Sigmoid colon (tissue), 7 donors: Measurements from ENCODE around the gene PCBD1. TPM values are rescaled to one million over a fixed set of nuclear protein-coding genes. Genes with fewer than 3 reads are reported as not detected.

Experiments used
- DNase-seq: peaks from one replicate; pipeline ENCODE4 v3.0.0-alpha.2; 2019
- H3K27ac ChIP-seq, 4 donors: fragments of 200-600 bp; sonication (generic); one replicate each; pipeline ENCODE4 v1.5.1; 2016 to 2019; ENCODE audit warnings: mild to moderate bottlenecking in 1 of 4
- H3K27me3 ChIP-seq, 3 donors: fragments of 200-600 bp; sonication (generic); one replicate each; pipeline ENCODE4 v1.5.1; 2019; ENCODE audit warnings: mild to moderate bottlenecking in 1 of 3
- H3K36me3 ChIP-seq, 4 donors: fragments of 200-600 bp; sonication (generic); one replicate each; pipeline ENCODE4 v1.5.1; 2016 to 2019
- H3K4me1 ChIP-seq, 4 donors: fragments of 200-600 bp; sonication (generic); one replicate each; pipeline ENCODE4 v1.5.1; 2017 to 2019
- H3K4me3 ChIP-seq, 4 donors: fragments of 200-600 bp; sonication (generic); one replicate each; pipeline ENCODE4 v1.5.1; 2017 to 2019; ENCODE audit warnings: mild to moderate bottlenecking in 2 of 4, moderate library complexity in 1 of 4
- H3K9me3 ChIP-seq, 4 donors: fragments of 200-600 bp in 3 of 4; sonication (generic) in 3 of 4; one replicate each; pipeline versions ENCODE4 v1.5.1 to v1.6.1; 2013 to 2019
- CTCF ChIP-seq, 4 experiments: fragments of 450-650 bp in 3 of 4; fragments of 200-600 bp in 1 of 4; IDR thresholded peaks; one replicate each; pipeline ENCODE4 v1.5.1; 2016 to 2019; ENCODE audit warnings: antibody characterized with exemption in 4 of 4, mild to moderate bottlenecking in 3 of 4, moderate library complexity in 2 of 4
- EP300 ChIP-seq, 4 donors: sonication (generic); formaldehyde crosslinking; IDR thresholded peaks; one replicate each; pipeline ENCODE4 v1.6.1; 2017; ENCODE audit warnings: antibody characterized with exemption in 4 of 4
- POLR2A ChIP-seq, 2 donors: fragments of 450-650 bp; IDR thresholded peaks; one replicate each; pipeline ENCODE4 v1.6.1; 2016; ENCODE audit warnings: antibody characterized with exemption in 2 of 2, mild to moderate bottlenecking in 2 of 2, moderate library complexity in 2 of 2
- POLR2AphosphoS5 ChIP-seq, 4 donors: sonication (generic); formaldehyde crosslinking; IDR thresholded peaks; one replicate each; pipeline ENCODE4 v1.6.1; 2017; ENCODE audit warnings: antibody characterized with exemption in 4 of 4
- WGBS, 2 donors: extraction: QIAGEN DNeasy Blood & Tissue Kit; methylation state at CpG; one replicate each; pipeline ENCODE4 v1.1.7; 2013; 5-methylcytosine and 5-hydroxymethylcytosine counted together
- intact Hi-C: fragments of 100-400 bp; cut with DNase I; formaldehyde crosslinking; loops from one replicate; pipeline ENCODE4 v1.15.1; 2023
- polyA plus RNA-seq, 3 donors: library from polyadenylated mRNA; stranded (reverse); fragments of 200-250 nt; gene quantifications; one replicate each; pipeline ENCODE4 v1.2.3, GENCODE V29; 2013
- total RNA-seq, 4 donors: library from RNA; depleted of rRNA; stranded (reverse); fragments of >200 nt; gene quantifications; one replicate each; pipeline ENCODE4 v1.1.0, GENCODE V29; 2016
- donor health status: healthy with polysubstance abuse.
- donor health status: Bipolar disorder and iron deficiency.
- donor health status: healthy.

Gene PCBD1
- total and polyA plus RNA-seq, 7 donors = 82.5 to 135 (median 98.1) TPM

GRCh38 chr10:70935125-70935625 is 46.8 kb upstream of the PCBD1 start:
- DNase-seq = no peak
- no peak overlapping the region for H3K4me3 ChIP-seq
- intact Hi-C loops = no loop called here
- peaks cover 0 to 30% (median 29%) of the 10 kb centered on the region in 4 donors for H3K4me1 ChIP-seq
- TF ChIP-seq POLR2AphosphoS5 (IDR thresholded peaks at IDR 0.05) = no peak
- no peak for TF ChIP-seq POLR2A (IDR thresholded peaks at IDR 0.05)
- TF ChIP-seq CTCF (IDR thresholded peaks at IDR 0.05) = no peak
- no peak for TF ChIP-seq EP300 (IDR thresholded peaks at IDR 0.05)
- H3K27ac ChIP-seq = no peak overlapping the region
- H3K36me3 ChIP-seq = no peaks in the 10 kb centered on the region
- H3K9me3 ChIP-seq = no peaks in the 10 kb centered on the region
- H3K27me3 ChIP-seq = peaks cover 0 to 4% (median 0%) of the 10 kb centered on the region in 3 donors
- 88 to 92% methylated on average over 11 of the region's 11 CpGs for WGBS, 2 donors

- H3K27ac ChIP-seq = no peak overlapping the region
- peaks cover 0 to 35% (median 32%) of the 10 kb centered on the region in 4 donors for H3K4me1 ChIP-seq
- no peak overlapping the region for H3K4me3 ChIP-seq
- intact Hi-C loops = no loop called here
- peaks cover 0 to 4% (median 0%) of the 10 kb centered on the region in 3 donors for H3K27me3 ChIP-seq
- H3K9me3 ChIP-seq = no peaks in the 10 kb centered on the region
- no peaks in the 10 kb centered on the region for H3K36me3 ChIP-seq
- no peak for TF ChIP-seq POLR2A (IDR thresholded peaks at IDR 0.05)
- no peak for TF ChIP-seq EP300 (IDR thresholded peaks at IDR 0.05)
- no peak for TF ChIP-seq CTCF (IDR thresholded peaks at IDR 0.05)
- no peak for TF ChIP-seq POLR2AphosphoS5 (IDR thresholded peaks at IDR 0.05)
- WGBS, 2 donors = 82 to 88% methylated on average over 1 of the region's 1 CpG
- DNase-seq = no peak
These were observed 46.3 kb upstream of the PCBD1 start for GRCh38 chr10:70934701-70935100.

- H3K4me3 ChIP-seq = no peak overlapping the region
- H3K4me1 ChIP-seq = peaks cover 0 to 35% (median 32%) of the 10 kb centered on the region in 4 donors
- H3K27ac ChIP-seq = no peak overlapping the region
- intact Hi-C loops = no loop called here
- no peaks in the 10 kb centered on the region for H3K9me3 ChIP-seq
- peak; percentile 86 for DNase-seq
- H3K36me3 ChIP-seq = no peaks in the 10 kb centered on the region
- peak in 3 of 4 donors; percentile 53 to 80 (median 68) for TF ChIP-seq POLR2AphosphoS5 (IDR thresholded peaks at IDR 0.05)
- TF ChIP-seq EP300 (IDR thresholded peaks at IDR 0.05) = peak in 2 of 4 donors; percentile 5 to 52
- TF ChIP-seq CTCF (IDR thresholded peaks at IDR 0.05) = no peak
- TF ChIP-seq POLR2A (IDR thresholded peaks at IDR 0.05) = no peak
- 23 to 64% methylated on average over 9 of the region's 9 CpGs for WGBS, 2 donors
- H3K27me3 ChIP-seq = no peaks in the 10 kb centered on the region
These were observed 44.2 kb upstream of the PCBD1 start for GRCh38 chr10:70932392-70933196.

GRCh38 chr10:70931168-70931815 is 42.9 kb upstream of the PCBD1 start:
- intact Hi-C loops = loop anchor here (2.0 kb wide), 1 partner anchor 280 kb away; no protein-coding TSS in a partner anchor
- no peak overlapping the region for H3K27ac ChIP-seq
- H3K27me3 ChIP-seq = no peaks in the 10 kb centered on the region
- no peak overlapping the region for H3K4me3 ChIP-seq
- H3K36me3 ChIP-seq = no peaks in the 10 kb centered on the region
- TF ChIP-seq POLR2AphosphoS5 (IDR thresholded peaks at IDR 0.05) (peak in 1 of 4 donors; percentile 32), CTCF (IDR thresholded peaks at IDR 0.05) (no peak), EP300 (IDR thresholded peaks at IDR 0.05) (no peak), POLR2A (IDR thresholded peaks at IDR 0.05) (no peak)
- DNase-seq = no peak
- 77 to 82% methylated on average over 15 of the region's 15 CpGs for WGBS, 2 donors
- H3K4me1 ChIP-seq = peaks cover 0 to 35% (median 32%) of the 10 kb centered on the region in 4 donors
- no peaks in the 10 kb centered on the region for H3K9me3 ChIP-seq
